Measurements from ENCODE around the gene PTMS. TPM values are rescaled to one million over a fixed set of nuclear protein-coding genes. Genes with fewer than 3 reads are reported as not detected.

PTMS gene
- total RNA-seq, 4 donors from 2014 or later = 91.6 to 131 (median 114) TPM

DNA sequence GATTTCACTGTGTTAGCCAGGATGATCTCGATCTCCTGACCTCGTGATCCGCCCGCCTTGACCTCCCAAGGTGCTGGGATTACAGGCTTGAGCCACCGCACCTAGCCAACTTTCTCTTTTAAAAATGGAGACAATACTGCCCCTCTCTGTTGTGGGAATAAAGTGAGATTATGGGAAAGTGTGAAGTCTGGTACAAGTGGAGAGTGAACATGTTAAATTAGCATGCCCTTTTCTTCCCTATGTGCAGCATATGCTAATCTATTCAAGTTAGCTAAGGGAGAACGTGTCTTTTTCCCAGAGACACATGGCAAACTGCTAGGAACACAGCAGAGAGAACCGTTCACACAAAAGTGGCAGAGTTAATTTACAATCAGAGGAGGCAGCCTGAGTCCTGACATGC lies 40.8 kb upstream of the PTMS start:
- DNase-seq (ENCODE audit: low spot score in 2 of 2) = no peak
- TF ChIP-seq, protein P1, sequence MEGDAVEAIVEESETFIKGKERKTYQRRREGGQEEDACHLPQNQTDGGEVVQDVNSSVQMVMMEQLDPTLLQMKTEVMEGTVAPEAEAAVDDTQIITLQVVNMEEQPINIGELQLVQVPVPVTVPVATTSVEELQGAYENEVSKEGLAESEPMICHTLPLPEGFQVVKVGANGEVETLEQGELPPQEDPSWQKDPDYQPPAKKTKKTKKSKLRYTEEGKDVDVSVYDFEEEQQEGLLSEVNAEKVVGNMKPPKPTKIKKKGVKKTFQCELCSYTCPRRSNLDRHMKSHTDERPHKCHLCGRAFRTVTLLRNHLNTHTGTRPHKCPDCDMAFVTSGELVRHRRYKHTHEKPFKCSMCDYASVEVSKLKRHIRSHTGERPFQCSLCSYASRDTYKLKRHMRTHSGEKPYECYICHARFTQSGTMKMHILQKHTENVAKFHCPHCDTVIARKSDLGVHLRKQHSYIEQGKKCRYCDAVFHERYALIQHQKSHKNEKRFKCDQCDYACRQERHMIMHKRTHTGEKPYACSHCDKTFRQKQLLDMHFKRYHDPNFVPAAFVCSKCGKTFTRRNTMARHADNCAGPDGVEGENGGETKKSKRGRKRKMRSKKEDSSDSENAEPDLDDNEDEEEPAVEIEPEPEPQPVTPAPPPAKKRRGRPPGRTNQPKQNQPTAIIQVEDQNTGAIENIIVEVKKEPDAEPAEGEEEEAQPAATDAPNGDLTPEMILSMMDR (IDR thresholded peaks at IDR 0.05) = no peak
- no peak for TF ChIP-seq POLR2A (IDR thresholded peaks at IDR 0.05)
- no peak overlapping the region for H3K4me3 ChIP-seq (ENCODE audit: low read depth, poor library complexity, severe bottlenecking)
- 89 to 90% methylated on average over 7 of the region's 7 CpGs for WGBS, 2 donors
- intact Hi-C loops (cut with DNase I; ENCODE audit: low total_unique reads) = no loop called here

DNA sequence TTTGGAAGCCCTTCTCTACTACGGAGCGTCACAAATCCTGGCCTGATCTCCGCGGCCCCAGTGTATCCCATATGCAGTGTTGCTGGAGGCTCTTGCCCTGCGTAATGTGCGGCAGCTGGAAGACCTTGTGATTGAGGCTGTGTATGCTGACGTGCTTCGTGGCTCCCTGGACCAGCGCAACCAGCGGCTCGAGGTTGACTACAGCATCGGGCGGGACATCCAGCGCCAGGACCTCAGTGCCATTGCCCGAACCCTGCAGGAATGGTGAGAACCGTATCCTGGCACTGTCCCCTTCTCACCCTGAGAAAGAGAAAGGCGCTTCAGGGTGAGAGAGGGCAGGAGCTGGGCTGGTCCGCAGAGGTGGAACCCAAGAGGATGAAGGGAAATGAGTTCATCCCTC lies 37.0 kb upstream of the PTMS start:
- H3K4me3 ChIP-seq (ENCODE audit: low read depth, poor library complexity, severe bottlenecking) = no peak overlapping the region
- WGBS, 2 donors = 90 to 93% methylated on average over 18 of the region's 18 CpGs
- no peak for DNase-seq (ENCODE audit: low spot score in 2 of 2)
- TF ChIP-seq, protein P1 (IDR thresholded peaks at IDR 0.05) = no peak
- TF ChIP-seq POLR2A (IDR thresholded peaks at IDR 0.05) = no peak
- intact Hi-C loops (cut with DNase I; ENCODE audit: low total_unique reads) = no loop called here

DNA sequence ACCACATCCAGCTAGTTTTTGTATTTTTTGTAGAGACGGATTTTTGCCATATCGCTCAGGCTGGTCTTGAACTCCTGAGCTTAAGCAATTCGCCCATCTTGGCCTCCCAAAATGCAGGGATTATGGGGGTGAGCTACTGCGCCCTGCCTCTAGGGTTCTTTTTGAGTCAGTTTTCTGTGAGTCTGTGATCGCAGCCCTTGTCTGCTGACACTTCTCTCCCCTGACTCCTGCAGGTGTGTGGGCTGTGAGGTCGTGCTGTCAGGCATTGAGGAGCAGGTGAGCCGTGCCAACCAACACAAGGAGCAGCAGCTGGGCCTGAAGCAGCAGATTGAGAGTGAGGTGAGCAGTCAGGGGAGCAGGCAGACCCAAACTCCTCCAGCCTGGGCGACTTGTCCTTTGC lies 36.0 kb upstream of the PTMS start:
- H3K4me3 ChIP-seq (ENCODE audit: low read depth, poor library complexity, severe bottlenecking) = no peak overlapping the region
- no peak for DNase-seq (ENCODE audit: low spot score in 2 of 2)
- intact Hi-C loops (cut with DNase I; ENCODE audit: low total_unique reads) = no loop called here
- 87 to 89% methylated on average over 8 of the region's 8 CpGs for WGBS, 2 donors
- TF ChIP-seq POLR2A (IDR thresholded peaks at IDR 0.05) = no peak
- TF ChIP-seq, protein P1 (IDR thresholded peaks at IDR 0.05) = no peak

DNA sequence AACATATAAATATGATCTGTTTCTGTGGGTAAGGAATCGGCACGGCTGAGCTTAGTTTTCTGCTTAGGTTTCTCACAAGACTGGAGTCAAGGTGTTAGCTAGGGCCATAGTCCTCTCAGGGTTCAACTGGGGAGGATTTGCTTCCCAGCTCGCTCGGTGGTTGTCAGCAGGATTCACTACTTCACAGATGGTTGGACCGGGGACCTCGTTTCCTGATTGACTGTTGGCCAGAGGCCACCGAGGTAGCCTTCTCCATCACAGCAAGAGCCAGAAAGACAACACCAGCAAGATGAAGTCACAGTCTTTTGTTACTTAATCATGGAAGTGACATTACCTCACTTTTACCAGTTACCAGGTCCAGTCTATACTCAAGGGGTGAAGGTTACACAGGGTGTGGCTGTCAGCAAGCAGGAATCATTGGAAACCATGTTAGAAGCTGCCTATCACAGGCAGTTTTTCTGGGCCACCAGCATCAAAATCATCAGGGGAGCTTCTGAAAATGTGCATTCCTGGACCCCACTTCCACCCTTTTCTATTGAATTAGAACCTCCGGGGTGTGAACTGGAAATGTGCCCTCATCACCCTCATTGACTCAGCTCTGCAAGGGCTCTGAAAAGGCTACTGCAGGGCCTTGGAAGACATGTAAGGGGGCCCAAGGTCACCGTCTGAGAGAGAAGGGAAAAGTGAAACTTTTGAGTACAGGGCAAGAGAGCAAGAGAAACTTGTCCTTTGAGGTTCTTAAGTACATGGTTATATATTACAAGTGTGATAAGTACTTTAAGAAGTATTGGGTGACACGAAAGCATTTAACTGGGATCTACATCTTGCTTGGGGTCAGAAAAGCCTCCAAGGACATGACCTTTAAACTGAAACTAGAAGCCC lies 31.4 kb upstream of the PTMS start:
- WGBS, 2 donors = 78 to 81% methylated on average over 10 of the region's 10 CpGs
- intact Hi-C loops (cut with DNase I; ENCODE audit: low total_unique reads) = loop anchor here (5.0 kb wide), 1 partner anchor 83 kb away; no protein-coding TSS in a partner anchor
- H3K4me3 ChIP-seq (ENCODE audit: low read depth, poor library complexity, severe bottlenecking) = no peak overlapping the region
- TF ChIP-seq POLR2A (IDR thresholded peaks at IDR 0.05) = no peak
- TF ChIP-seq, protein P1 (IDR thresholded peaks at IDR 0.05) = no peak
- DNase-seq (ENCODE audit: low spot score in 2 of 2) = no peak

DNA sequence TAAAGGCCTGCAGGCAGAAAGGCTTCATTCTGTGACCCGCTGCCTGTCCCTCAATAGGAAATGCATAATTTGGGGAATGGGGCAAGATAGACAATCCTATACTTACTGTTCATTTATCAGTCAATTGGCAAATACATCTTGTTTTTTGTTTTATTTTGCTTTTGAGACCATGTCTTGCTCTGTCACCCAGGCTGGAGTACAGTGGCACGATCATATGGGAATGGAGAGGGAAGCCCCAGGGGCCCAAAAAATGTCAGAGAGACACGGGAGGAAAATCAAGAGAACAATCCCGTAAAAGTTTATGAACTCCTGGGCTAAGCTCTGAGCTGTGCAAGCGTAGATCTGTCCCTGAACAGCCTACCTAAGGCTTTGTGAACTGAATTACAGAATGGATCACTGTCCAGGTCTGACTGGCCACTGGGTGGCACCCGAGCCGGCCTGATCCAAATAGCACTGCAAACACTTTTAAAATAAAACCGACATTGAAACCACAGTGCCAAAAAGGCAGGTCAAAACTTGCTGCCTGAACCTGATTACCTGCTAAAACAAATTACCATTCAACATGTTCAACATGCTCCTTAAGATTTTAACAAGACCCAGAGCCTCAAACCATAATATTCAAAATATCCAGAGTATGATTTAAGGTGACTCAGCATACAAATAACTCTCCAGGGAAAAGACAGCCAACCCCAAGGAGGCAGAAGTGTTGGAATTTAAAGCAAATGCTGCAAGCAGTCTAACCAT lies 30.5 kb upstream of the PTMS start:
- DNase-seq (ENCODE audit: low spot score in 2 of 2) = peak; percentile 76 to 90
- TF ChIP-seq POLR2A (IDR thresholded peaks at IDR 0.05) = no peak
- TF ChIP-seq, protein P1 (IDR thresholded peaks at IDR 0.05) = no peak
- 26 to 27% methylated on average over 8 of the region's 8 CpGs for WGBS, 2 donors
- intact Hi-C loops (cut with DNase I; ENCODE audit: low total_unique reads) = loop anchor here (5.0 kb wide), 1 partner anchor 82 kb away; no protein-coding TSS in a partner anchor
- H3K4me3 ChIP-seq (ENCODE audit: low read depth, poor library complexity, severe bottlenecking) = no peak overlapping the region
